ENCODE measurements around the gene DEPDC1B. TPM values are rescaled to one million over a fixed set of nuclear protein-coding genes. Genes with fewer than 3 reads are reported as not detected.

Gene DEPDC1B
- total RNA-seq, 1 donor from 2014 or later = 21.4 TPM

DNA sequence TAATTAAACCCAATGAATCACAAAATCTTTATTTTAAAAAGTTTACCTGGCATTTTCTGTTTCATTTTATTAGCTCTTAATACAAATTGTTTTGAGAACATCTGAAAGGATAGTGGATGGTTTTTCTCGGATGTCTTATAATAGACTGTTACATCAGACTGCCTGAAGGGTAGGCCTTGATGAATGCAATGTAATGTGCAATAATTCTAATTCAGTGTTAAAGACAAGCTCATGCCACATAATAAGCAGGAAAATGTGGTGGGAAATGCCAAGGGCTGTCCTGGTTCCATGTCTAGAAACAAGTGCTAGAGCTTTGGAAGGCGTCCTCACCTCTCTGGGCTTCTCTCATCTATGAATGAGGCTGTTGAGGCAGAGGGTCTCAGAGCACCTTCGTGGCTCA, 148.1 kb downstream of the DEPDC1B start:
- TF ChIP-seq CTCF (conservative IDR thresholded peaks at IDR 0.05; ENCODE audit: low read depth, low read length) = no peak
- no peak overlapping the region for H3K4me3 ChIP-seq (ENCODE audit: low read depth, low read length)
- DNase-seq (ENCODE audit: low read depth) = no peak

DNA sequence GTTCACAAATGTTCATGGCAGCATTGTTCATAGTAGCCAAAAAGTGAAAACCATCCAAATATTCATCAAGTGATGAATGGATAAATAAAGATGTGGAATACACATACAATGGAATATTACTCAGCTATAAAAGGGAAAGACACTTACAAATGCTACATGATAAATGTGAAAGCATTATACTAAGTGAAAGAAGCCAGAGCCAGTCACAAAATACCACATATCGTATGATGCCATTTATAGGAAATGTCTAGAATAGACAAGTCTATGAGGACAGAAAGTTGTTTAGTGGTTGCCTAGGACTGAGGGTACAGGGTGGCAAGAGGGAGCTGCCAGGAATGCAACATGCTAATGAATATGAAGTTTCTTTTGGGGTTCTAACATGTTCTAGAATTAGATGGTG, 148.7 kb downstream of the DEPDC1B start:
- no peak overlapping the region for H3K4me3 ChIP-seq (ENCODE audit: low read depth, low read length)
- DNase-seq (ENCODE audit: low read depth) = no peak
- no peak for TF ChIP-seq CTCF (conservative IDR thresholded peaks at IDR 0.05; ENCODE audit: low read depth, low read length)

DNA sequence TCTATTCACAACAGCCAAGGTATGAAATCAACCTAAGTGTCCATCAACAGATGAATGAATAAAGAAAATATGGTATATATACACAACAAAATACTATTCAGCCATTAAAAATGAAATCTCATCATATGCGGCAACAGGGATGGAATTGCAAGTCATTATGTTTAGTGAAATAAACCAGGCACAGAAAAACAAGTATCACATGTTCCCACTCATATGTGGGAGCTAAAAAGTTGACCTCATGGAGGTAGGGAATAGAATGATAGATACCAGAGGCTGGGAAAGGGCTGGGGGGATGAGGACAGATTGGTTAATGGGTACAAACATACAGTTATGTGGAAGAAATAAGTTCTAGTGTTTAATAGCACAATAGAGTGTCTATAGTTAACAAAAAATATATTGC, 149.7 kb downstream of the DEPDC1B start:
- H3K4me3 ChIP-seq (ENCODE audit: low read depth, low read length) = no peak overlapping the region
- TF ChIP-seq CTCF (conservative IDR thresholded peaks at IDR 0.05; ENCODE audit: low read depth, low read length) = no peak
- no peak for DNase-seq (ENCODE audit: low read depth)

GRCh38 chr5:60549841-60550240, 150.1 kb downstream of the DEPDC1B start:
- TF ChIP-seq CTCF (conservative IDR thresholded peaks at IDR 0.05; ENCODE audit: low read depth, low read length) = no peak
- no peak for DNase-seq (ENCODE audit: low read depth)
- H3K4me3 ChIP-seq (ENCODE audit: low read depth, low read length) = no peak overlapping the region

Other genes starting within 250 kb of the DEPDC1B start
- 6.3 and 7.5 TPM in 2 replicates for gene ELOVL7, start 144.1 kb upstream of the DEPDC1B start, total RNA-seq
- 10.3 and 16.6 TPM in 2 replicates for gene ERCC8, start 244.9 kb upstream of the DEPDC1B start, total RNA-seq
- 31.0 and 32.3 TPM in 2 replicates for gene NDUFAF2, start 245.0 kb upstream of the DEPDC1B start, total RNA-seq